ENCODE results near the gene LHX6. TPM values are rescaled to one million over a fixed set of nuclear protein-coding genes. Genes with fewer than 3 reads are reported as not detected.

LHX6 gene
- total and polyA plus RNA-seq, 2 of the 8 experiments (the other 6 are each of a cell fraction or from before 2014, with no cell fraction given), result 0.92 to 1.2 TPM

DNA sequence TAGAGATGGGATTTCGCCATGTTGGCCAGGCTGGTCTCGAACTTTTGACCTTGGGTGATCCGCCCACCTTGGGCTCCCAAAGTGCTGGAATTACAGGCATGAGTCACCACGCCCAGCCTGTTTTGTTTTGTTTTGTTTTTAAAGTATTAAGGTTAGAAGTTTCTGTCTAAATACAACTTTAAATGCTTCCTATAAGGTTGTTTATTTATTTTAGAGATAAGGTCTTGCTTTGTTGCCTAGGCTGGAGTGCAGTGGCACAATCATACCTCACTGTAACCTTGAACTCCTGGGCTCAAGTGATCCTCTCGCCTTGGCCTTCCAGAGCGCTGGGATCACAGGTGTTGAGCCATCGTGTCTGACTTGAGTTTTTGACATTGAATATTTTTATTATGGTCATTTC is 47.3 kb upstream of the LHX6 start:
- TF ChIP-seq GTF2F1 (IDR thresholded peaks at IDR 0.05; ENCODE audit: borderline replicate concordance, low read depth, low read length) (no peak), TAF1 (IDR thresholded peaks at IDR 0.05; ENCODE audit: low read depth, low read length) (no peak), TCF12 (IDR thresholded peaks at IDR 0.05; ENCODE audit: low read depth, low read length) (no peak), SP2 (IDR thresholded peaks at IDR 0.05; ENCODE audit: low read length) (no peak), GABPA (IDR thresholded peaks at IDR 0.05; ENCODE audit: borderline replicate concordance, insufficient read depth, low read length) (no peak), SIN3A (conservative IDR thresholded peaks at IDR 0.05 in 1 of 2, IDR thresholded peaks at IDR 0.05 in 1 of 2; ENCODE audit: low read depth in 1 of 2, low read length in 2 of 2) (no peak), TBP (IDR thresholded peaks at IDR 0.05; ENCODE audit: low read depth, low read length) (no peak), JUN (IDR thresholded peaks at IDR 0.05; ENCODE audit: low read depth, low read length) (no peak), CBX5 (IDR thresholded peaks at IDR 0.05; ENCODE audit: low read depth, low read length) (no peak)
- TF ChIP-seq, protein P1, sequence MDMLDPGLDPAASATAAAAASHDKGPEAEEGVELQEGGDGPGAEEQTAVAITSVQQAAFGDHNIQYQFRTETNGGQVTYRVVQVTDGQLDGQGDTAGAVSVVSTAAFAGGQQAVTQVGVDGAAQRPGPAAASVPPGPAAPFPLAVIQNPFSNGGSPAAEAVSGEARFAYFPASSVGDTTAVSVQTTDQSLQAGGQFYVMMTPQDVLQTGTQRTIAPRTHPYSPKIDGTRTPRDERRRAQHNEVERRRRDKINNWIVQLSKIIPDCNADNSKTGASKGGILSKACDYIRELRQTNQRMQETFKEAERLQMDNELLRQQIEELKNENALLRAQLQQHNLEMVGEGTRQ (IDR thresholded peaks at IDR 0.05; ENCODE audit: low read length), result no peak
- H3K4me1 ChIP-seq (replicated peaks in 1 of 4; ENCODE audit: control insufficient read depth in 3 of 4, insufficient read depth in 4 of 4, low read length in 3 of 4), result peaks cover 0 to 2% (median 0%) of the 10 kb centered on the region in 4 experiments; a peak in 2 of 7 replicates
- peaks cover 0 to 19% of the 10 kb centered on the region in 2 experiments; a peak in 2 of 4 replicates for H3K79me2 ChIP-seq (ENCODE audit: control insufficient read depth in 1 of 2, insufficient read depth in 2 of 2, low read length in 2 of 2)

More for the DNA sequence above, 47.3 kb upstream of the LHX6 start:
- Histone ChIP-seq H3K18ac (ENCODE audit: extremely low read depth, low read length) (no peak overlapping the region), H2AK5ac (ENCODE audit: low read depth, low read length) (no peak overlapping the region), H3K9ac (replicated peaks in 1 of 4; ENCODE audit: extremely low read depth in 1 of 4, low read depth in 3 of 4, low read length in 3 of 4) (no peak overlapping the region), H3K79me1 (ENCODE audit: low read depth, low read length) (0 out of 2 replicates have a peak, but pooled peaks cover 2% of the 10 kb centered on the region), H3K36me3 (ENCODE audit: control insufficient read depth in 2 of 4, insufficient read depth in 4 of 4, low read length in 3 of 4) (peaks cover 2 to 20% (median 13%) of the 10 kb centered on the region in 4 experiments; a peak in 7 of 8 replicates), H2BK12ac (ENCODE audit: low read depth, low read length) (no peak overlapping the region), H4K8ac (ENCODE audit: extremely low read depth, insufficient read depth, low read length) (no peak overlapping the region), H3K23ac (ENCODE audit: insufficient read length) (no peak overlapping the region), H3K27me3 (replicated peaks in 1 of 4; ENCODE audit: control insufficient read depth in 3 of 4, extremely low read depth in 1 of 4, insufficient read depth in 3 of 4, low read length in 3 of 4) (no peaks in the 10 kb centered on the region), H4K91ac (replicated peaks; ENCODE audit: insufficient read length, low read length) (no peak overlapping the region), H2BK20ac (ENCODE audit: low read length) (no peak overlapping the region), H3K4me2 (ENCODE audit: insufficient read depth in 1 of 2, low read depth in 2 of 2, low read length in 2 of 2) (no peak overlapping the region), H4K5ac (ENCODE audit: insufficient read length, low read depth, low read length) (no peak overlapping the region), H3K4ac (replicated peaks; ENCODE audit: insufficient read length, low read depth, low read length) (no peak overlapping the region), H2BK5ac (ENCODE audit: low read depth, low read length) (no peak overlapping the region), H4K20me1 (replicated peaks in 1 of 2; ENCODE audit: control insufficient read depth in 1 of 2, insufficient read depth in 2 of 2, low read length in 2 of 2) (peaks cover 1% of the 10 kb centered on the region in 2 experiments), H3K23me2 (ENCODE audit: low read depth, low read length) (no peaks in the 10 kb centered on the region; the same call in 1 of the 2 replicates), H3K4me3 (ENCODE audit: extremely low read depth in 1 of 4, insufficient read depth in 2 of 4, low read depth in 3 of 4, low read length in 4 of 4) (no peak overlapping the region), H3K9me3 (ENCODE audit: insufficient read depth in 2 of 2, low read depth in 1 of 2, low read length in 1 of 2) (peaks cover 0 to 6% of the 10 kb centered on the region in 2 experiments; a peak in 1 of 4 replicates), H3K27ac (ENCODE audit: low read depth, low read length) (no peak overlapping the region), H2BK120ac (replicated peaks; ENCODE audit: low read depth, low read length) (no peak overlapping the region), H2AFZ (ENCODE audit: low read length) (no peak overlapping the region), H3K14ac (ENCODE audit: insufficient read length) (no peak overlapping the region), H3K56ac (replicated peaks; ENCODE audit: insufficient read length, low read depth, low read length) (no peak overlapping the region), H2BK15ac (ENCODE audit: low read length) (no peak overlapping the region)
- POLR2A ChIA-PET (ENCODE audit: partially characterized antibody), result interaction anchor here (1.5 kb wide), 1 partner anchor 11 kb away, joined by 6 read pairs; the partner anchor contains the start of genes MRRF and RBM18
- 92% methylated on average over 7 of the region's 7 CpGs; no CpG with 5 or more reads in 1 of the 2 experiments for WGBS, 2 experiments (ENCODE audit: extremely low coverage in 1 of 2, insufficient coverage in 1 of 2, insufficient read length in 1 of 2, insufficient replicate concordance in 2 of 2, low coverage in 1 of 2, low lambda C conversion rate in 2 of 2, missing lambda C conversion rate in 1 of 2)
- CTCF ChIA-PET (ENCODE audit: partially characterized antibody), result interaction anchor here (1.1 to 1.5 kb wide), 2 partner anchors 11 to 71 kb away, joined by 3 read pairs; partner anchors contain the start of genes MRRF and RBM18
- no peak for DNase-seq (ENCODE audit: low read depth in 1 of 2, low spot score in 2 of 2)
- no peak for FAIRE-seq
